ENCODE results near the gene RCSD1.

DNA sequence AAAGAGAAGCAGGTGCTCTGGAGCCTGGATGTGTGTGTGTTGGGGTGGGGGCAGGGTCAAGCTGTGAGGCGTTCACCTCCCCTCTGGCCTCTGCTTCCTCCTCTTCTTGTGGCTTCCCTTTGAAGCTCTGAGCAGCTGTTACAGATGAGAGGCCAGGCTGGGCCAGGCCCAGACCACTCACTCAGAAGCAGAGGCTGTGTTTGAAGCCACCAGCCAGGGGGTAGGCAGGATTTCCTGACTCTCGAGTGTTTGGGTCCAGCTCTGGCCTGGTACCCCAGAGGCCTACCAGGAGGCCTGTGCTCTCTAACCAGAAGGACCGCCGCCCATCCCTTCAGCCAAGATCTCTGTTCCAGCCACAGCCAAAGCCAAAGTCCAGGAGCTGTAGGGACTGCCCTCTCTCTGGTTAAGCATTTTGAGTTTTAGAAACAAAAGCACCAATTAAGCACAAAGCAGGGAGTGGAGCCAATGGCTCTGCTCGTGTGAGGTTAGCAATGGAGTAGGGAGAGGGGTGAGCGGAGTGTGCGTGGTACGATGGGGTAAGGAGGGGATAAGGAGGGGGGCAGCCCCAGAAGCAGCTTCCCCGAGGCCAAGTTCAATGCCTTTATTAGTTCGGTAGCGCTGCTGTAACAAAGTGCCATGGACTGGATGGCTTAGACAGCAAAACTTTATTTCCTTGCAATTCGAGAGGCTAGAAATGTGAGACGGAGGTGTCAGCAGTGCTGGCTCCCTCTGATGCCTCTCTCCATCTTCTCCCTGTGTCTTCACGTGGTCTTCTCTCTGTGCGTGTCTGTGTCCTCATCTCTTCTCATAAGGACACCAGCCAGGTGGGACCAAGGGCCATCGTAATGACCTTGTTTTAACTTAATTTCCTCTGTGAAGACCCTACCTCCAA lies 20.5 kb downstream of the RCSD1 start:
- TF ChIP-seq, protein P1, sequence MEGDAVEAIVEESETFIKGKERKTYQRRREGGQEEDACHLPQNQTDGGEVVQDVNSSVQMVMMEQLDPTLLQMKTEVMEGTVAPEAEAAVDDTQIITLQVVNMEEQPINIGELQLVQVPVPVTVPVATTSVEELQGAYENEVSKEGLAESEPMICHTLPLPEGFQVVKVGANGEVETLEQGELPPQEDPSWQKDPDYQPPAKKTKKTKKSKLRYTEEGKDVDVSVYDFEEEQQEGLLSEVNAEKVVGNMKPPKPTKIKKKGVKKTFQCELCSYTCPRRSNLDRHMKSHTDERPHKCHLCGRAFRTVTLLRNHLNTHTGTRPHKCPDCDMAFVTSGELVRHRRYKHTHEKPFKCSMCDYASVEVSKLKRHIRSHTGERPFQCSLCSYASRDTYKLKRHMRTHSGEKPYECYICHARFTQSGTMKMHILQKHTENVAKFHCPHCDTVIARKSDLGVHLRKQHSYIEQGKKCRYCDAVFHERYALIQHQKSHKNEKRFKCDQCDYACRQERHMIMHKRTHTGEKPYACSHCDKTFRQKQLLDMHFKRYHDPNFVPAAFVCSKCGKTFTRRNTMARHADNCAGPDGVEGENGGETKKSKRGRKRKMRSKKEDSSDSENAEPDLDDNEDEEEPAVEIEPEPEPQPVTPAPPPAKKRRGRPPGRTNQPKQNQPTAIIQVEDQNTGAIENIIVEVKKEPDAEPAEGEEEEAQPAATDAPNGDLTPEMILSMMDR (IDR thresholded peaks at IDR 0.05), result no peak
- TF ChIP-seq POLR2A (IDR thresholded peaks at IDR 0.05), result no peak

Measured in lower leg skin (tissue), 3 donors.